Panc1 (cell line): ENCODE data around the gene COL27A1. TPM values are rescaled to one million over a fixed set of nuclear protein-coding genes. Genes with fewer than 3 reads are reported as not detected.

Source experiments
- ATAC-seq: fragments of 200-7000 bp; cut with Tn5 transposase; 2 replicates; pipeline ENCODE4 v1.9.1; 2020; ENCODE audit warnings: mild to moderate bottlenecking, moderate library complexity
- BruUV-seq: library from RNA; stranded (reverse); fragments of 400-500 nt; replicated peaks from 2 replicates; lab custom pipeline; 2021; lab: Mats Ljungman, UMichigan
- CTCF ChIA-PET: fragments of 300-600 bp; sonication (Branson Sonifier 250); formaldehyde crosslinking; loops from one replicate; lab custom pipeline; 2022; ENCODE audit warnings: antibody characterized with exemption; lab: Charles Lee
- POLR2A ChIA-PET: fragments of 300-600 bp; sonication (Branson Sonifier 250); formaldehyde crosslinking; loops from one replicate; lab custom pipeline; 2022; ENCODE audit warnings: antibody characterized with exemption; lab: Charles Lee
- DNase-seq: peaks from one replicate; pipeline ENCODE4 v3.0.0-alpha.2; 2010; ENCODE audit warnings: low read depth, low spot score
- H3K27ac ChIP-seq: 2 replicates; pipeline ENCODE4 v1.5.1; 2011; ENCODE audit warnings: mild to moderate bottlenecking, low read length, inconsistent platforms
- H3K27me3 ChIP-seq: fragments of 200-500 bp; sonication (Bioruptor generic); 2 replicates; pipeline ENCODE4 v1.6.0; 2014; ENCODE audit warnings: low read length, inconsistent platforms; ENCODE audit not compliant: control insufficient read depth, insufficient read depth
- H3K36me3 ChIP-seq: fragments of 200-500 bp; sonication (Bioruptor generic); 2 replicates; pipeline ENCODE4 v1.5.1; 2014; ENCODE audit warnings: inconsistent platforms, mild to moderate bottlenecking, low read length, moderate library complexity; ENCODE audit not compliant: control insufficient read depth, insufficient read depth
- H3K4me1 ChIP-seq: 2 replicates; pipeline ENCODE4 v1.5.1; 2011; ENCODE audit warnings: inconsistent platforms, mild to moderate bottlenecking, low read length, moderate library complexity; ENCODE audit not compliant: control insufficient read depth, insufficient read depth
- H3K4me3 ChIP-seq, 2 experiments: 2 replicates each; pipeline ENCODE4 v1.5.1; 2011 to 2012; ENCODE audit warnings: low read depth in 2 of 2, low read length in 2 of 2, mild to moderate bottlenecking in 2 of 2, inconsistent platforms in 1 of 2, moderate library complexity in 1 of 2
- H3K9me3 ChIP-seq: fragments of 200-500 bp; sonication (Bioruptor generic); 2 replicates; pipeline ENCODE4 v1.5.1; 2014; ENCODE audit warnings: low read depth, mild to moderate bottlenecking, inconsistent platforms, low read length, moderate library complexity; ENCODE audit not compliant: control insufficient read depth, insufficient read depth
- CTCF ChIP-seq: fragments of 450-650 bp; IDR thresholded peaks from 2 replicates; pipeline ENCODE4 v1.5.1; 2017; ENCODE audit warnings: mild to moderate bottlenecking
- POLR2AphosphoS5 ChIP-seq: IDR thresholded peaks from 2 replicates; pipeline ENCODE4 v1.6.1; 2012; ENCODE audit warnings: mild to moderate bottlenecking, low read depth, low read length, moderate library complexity
- REST ChIP-seq, 2 experiments: IDR thresholded peaks; 2 replicates each; pipeline ENCODE4 v1.6.1; 2011 to 2012; ENCODE audit warnings: low read depth in 2 of 2, control low read depth in 1 of 2, low read length in 1 of 2, mild to moderate bottlenecking in 1 of 2, moderate library complexity in 1 of 2; ENCODE audit not compliant: insufficient read depth in 1 of 2
- SIN3A ChIP-seq: IDR thresholded peaks from 2 replicates; pipeline ENCODE4 v1.6.1; 2012; ENCODE audit warnings: low read depth, mild to moderate bottlenecking, low read length, moderate library complexity, borderline replicate concordance; ENCODE audit not compliant: insufficient read depth
- TCF7L2 ChIP-seq: IDR thresholded peaks from 2 replicates; pipeline ENCODE4 v1.6.1; 2011; ENCODE audit warnings: mild to moderate bottlenecking, low read depth, low read length, inconsistent platforms
- in situ Hi-C: cut with HindIII; loops from 2 replicates; pipeline ENCODE4 v1.10.0; 2016; ENCODE audit warnings: low sequenced_read_pairs, low pct_unique_long_range_greater_than_20kb
- intact Hi-C: fragments of 100-400 bp; cut with micrococcal nuclease; formaldehyde crosslinking; loops from one replicate; pipeline ENCODE4 v1.10.0; 2022; ENCODE audit not compliant: unreplicated experiment
- total RNA-seq: library from RNA; stranded (reverse); gene quantifications from one replicate; pipeline ENCODE4 v1.2.1, GENCODE V29; 2021; ENCODE audit not compliant: unreplicated experiment

COL27A1 gene
- total RNA-seq, 1 experiment from 2014 or later: 5.1 TPM

GRCh38 chr9:114192539-114192938 lies 37.2 kb downstream of the COL27A1 start:
- Histone ChIP-seq H3K9me3 (no peaks in the 10 kb centered on the region), H3K4me3 (no peak overlapping the region), H3K4me1 (no peaks in the 10 kb centered on the region), H3K27ac (no peak overlapping the region), H3K27me3 (no peaks in the 10 kb centered on the region), H3K36me3 (no peaks in the 10 kb centered on the region)
- intact Hi-C loops (no loop called here), in situ Hi-C loops (no loop called here)
- CTCF ChIA-PET: no interaction called here
- ATAC-seq (no peak), DNase-seq (no peak)
- TF ChIP-seq CTCF: no peak
- TF ChIP-seq REST (IDR thresholded peaks at IDR 0.05; ENCODE audit: insufficient read depth in 1 of 2, low read depth in 2 of 2, low read length in 1 of 2): no peak
- TF ChIP-seq SIN3A: no peak
- no peak for TF ChIP-seq POLR2AphosphoS5
- no peak for TF ChIP-seq TCF7L2
- POLR2A ChIA-PET: no interaction called here
- BruUV-seq: no TSS peak

GRCh38 chr9:114193090-114193489 lies 37.8 kb downstream of the COL27A1 start:
- H3K27me3 ChIP-seq: no peaks in the 10 kb centered on the region
- H3K4me1 ChIP-seq: no peaks in the 10 kb centered on the region
- TF ChIP-seq CTCF (no peak), POLR2AphosphoS5 (no peak), SIN3A (no peak), TCF7L2 (no peak), REST (IDR thresholded peaks at IDR 0.05; ENCODE audit: insufficient read depth in 1 of 2, low read depth in 2 of 2, low read length in 1 of 2) (no peak)
- intact Hi-C loops (no loop called here), in situ Hi-C loops (no loop called here)
- H3K27ac ChIP-seq: no peak overlapping the region
- H3K36me3 ChIP-seq: no peaks in the 10 kb centered on the region
- ATAC-seq (no peak), DNase-seq (no peak)
- POLR2A ChIA-PET: no interaction called here
- BruUV-seq: no TSS peak
- no peak overlapping the region for H3K4me3 ChIP-seq
- H3K9me3 ChIP-seq: no peaks in the 10 kb centered on the region
- CTCF ChIA-PET: no interaction called here
